SK-N-SH (cell line): ENCODE results near the gene IL21R. TPM values are rescaled to one million over a fixed set of nuclear protein-coding genes. Genes with fewer than 3 reads are reported as not detected.

Experiments used
- CTCF ChIA-PET: fragments of 300-600, 350-600 bp; formaldehyde crosslinking; extraction: SDS; loops from one replicate; lab custom pipeline; 2021; lab: Yijun Ruan, JAX
- POLR2A ChIA-PET: fragments of 350-600 bp; sonication (Branson Sonifier 250); formaldehyde crosslinking; extraction: SDS; loops from one replicate; lab custom pipeline; 2020; ENCODE audit warnings: antibody characterized with exemption, inconsistent platforms; lab: Yijun Ruan, JAX
- DNase-seq: peaks from one replicate; pipeline ENCODE4 v3.0.0; 2012
- H2AFZ ChIP-seq: fragments of 200-600 bp; sonication (generic); 2 replicates; pipeline ENCODE4 v1.8.1; 2016; ENCODE audit warnings: antibody characterized with exemption, mild to moderate bottlenecking, low read depth
- H3F3A ChIP-seq: fragments of 200-600 bp; sonication (generic); replicated peaks from 2 replicates; pipeline ENCODE3; 2016; ENCODE audit warnings: antibody characterized with exemption, mild to moderate bottlenecking; ENCODE audit not compliant: insufficient read depth
- H3K27ac ChIP-seq, 2 experiments: fragments of 200-500 bp in 1 of 2; fragments of 200-600 bp in 1 of 2; sonication (Bioruptor generic) in 1 of 2; sonication (generic), shearing (Covaris generic) in 1 of 2; 2 replicates each; pipeline versions ENCODE4 v1.5.1 to v1.6.1; 2014 to 2016; ENCODE audit warnings: low read depth in 2 of 2, inconsistent platforms in 1 of 2, low read length in 1 of 2, mild to moderate bottlenecking in 1 of 2, mixed read lengths in 1 of 2
- H3K27me3 ChIP-seq: fragments of 200-600 bp; sonication (generic), shearing (Covaris generic); 2 replicates; pipeline ENCODE4 v1.6.1; 2016; ENCODE audit warnings: mixed run types; ENCODE audit not compliant: insufficient read depth
- H3K36me3 ChIP-seq, 2 experiments: fragments of 200-500 bp in 1 of 2; fragments of 200-600 bp in 1 of 2; sonication (Bioruptor generic) in 1 of 2; sonication (generic) in 1 of 2; replicated peaks in 1 of 2; 2 replicates each; pipeline versions ENCODE3 to v1.5.1; 2014 to 2016; ENCODE audit warnings: low read length in 1 of 2, mild to moderate bottlenecking in 1 of 2; ENCODE audit not compliant: insufficient read depth in 2 of 2, control insufficient read depth in 1 of 2
- H3K4me1 ChIP-seq, 2 experiments: fragments of 200-500 bp in 1 of 2; fragments of 200-600 bp in 1 of 2; sonication (Bioruptor generic) in 1 of 2; sonication (generic), shearing (Covaris generic) in 1 of 2; 2 replicates each; pipeline versions ENCODE4 v1.5.1 to v1.6.1; 2014 to 2016; ENCODE audit warnings: low read depth in 1 of 2, low read length in 1 of 2, mixed run types in 1 of 2; ENCODE audit not compliant: insufficient read depth in 2 of 2, control insufficient read depth in 1 of 2
- H3K4me2 ChIP-seq: fragments of 200-600 bp; sonication (generic), shearing (Covaris generic); 2 replicates; pipeline ENCODE4 v1.6.1; 2017; ENCODE audit warnings: mixed run types
- H3K4me3 ChIP-seq, 2 experiments: fragments of 200-500 bp in 1 of 2; fragments of 200-600 bp in 1 of 2; sonication (Bioruptor generic) in 1 of 2; sonication (generic), shearing (Covaris generic) in 1 of 2; 2 replicates each; pipeline versions ENCODE4 v1.5.1 to v1.8.1; 2014 to 2016; ENCODE audit warnings: low read depth in 2 of 2, inconsistent platforms in 1 of 2, low read length in 1 of 2, mild to moderate bottlenecking in 1 of 2, mixed read lengths in 1 of 2, moderate library complexity in 1 of 2
- H3K79me2 ChIP-seq: fragments of 200-600 bp; sonication (generic); 2 replicates; pipeline ENCODE4 v1.8.1; 2017; ENCODE audit warnings: mild to moderate bottlenecking; ENCODE audit not compliant: insufficient read depth
- H3K9ac ChIP-seq: fragments of 200-600 bp; sonication (generic); 2 replicates; pipeline ENCODE4 v1.6.1; 2017; ENCODE audit warnings: mixed run types
- H3K9me2 ChIP-seq: fragments of 200-600 bp; sonication (generic); 2 replicates; pipeline ENCODE4 v1.6.1; 2017; ENCODE audit warnings: mixed run types
- H3K9me3 ChIP-seq: fragments of 200-600 bp; sonication (generic); 2 replicates; pipeline ENCODE4 v1.6.1; 2017; ENCODE audit warnings: mixed run types, mild to moderate bottlenecking, moderate library complexity
- H4K20me1 ChIP-seq: fragments of 200-600 bp; sonication (generic); 2 replicates; pipeline ENCODE4 v1.6.1; 2017; ENCODE audit warnings: mild to moderate bottlenecking, mixed run types; ENCODE audit not compliant: insufficient read depth
- EP300 ChIP-seq, 2 experiments: IDR thresholded peaks; 2 replicates each; pipeline versions ENCODE4 v1.4.0 to v1.6.1; 2012; ENCODE audit warnings: borderline replicate concordance in 1 of 2, low read depth in 1 of 2, low read length in 1 of 2
- JUND ChIP-seq: IDR thresholded peaks from 2 replicates; pipeline ENCODE4 v1.4.0; 2012
- NFIC ChIP-seq: IDR thresholded peaks from 2 replicates; pipeline ENCODE4 v1.4.0; 2012; ENCODE audit warnings: borderline replicate concordance
- WGBS: methylation state at CpG from one replicate; pipeline ENCODE4 v1.1.6; 2017; ENCODE audit warnings: low lambda C conversion rate; 5-methylcytosine and 5-hydroxymethylcytosine counted together
- polyA plus RNA-seq, 3 experiments: library from polyadenylated mRNA; depleted of rRNA; stranded (reverse); fragments of >200 nt; gene quantifications; 2 replicates each; pipeline ENCODE4 v1.2.3, GENCODE V29; 2012
- TF ChIP-seq, protein P1 (sequence below): IDR thresholded peaks from 2 replicates; pipeline ENCODE4; 2012
- TF ChIP-seq, protein P2 (sequence below): IDR thresholded peaks from 2 replicates; pipeline ENCODE4 v1.4.0; 2012; ENCODE audit warnings: low read depth, borderline replicate concordance
- TF ChIP-seq, protein P3 (sequence below): IDR thresholded peaks from 2 replicates; pipeline ENCODE4 v1.4.0; 2012; ENCODE audit warnings: low read depth, borderline replicate concordance

The IL21R gene
- 0.13 TPM in 2 replicates for polyA plus RNA-seq (2012; rRNA removed)
- polyA plus RNA-seq (2012; cell fraction: cytosol; rRNA removed) = 0.05 and 0.06 TPM in 2 replicates
- 0.02 and 0.12 TPM in 2 replicates for polyA plus RNA-seq (2012; cell fraction: nucleus; rRNA removed)

DNA sequence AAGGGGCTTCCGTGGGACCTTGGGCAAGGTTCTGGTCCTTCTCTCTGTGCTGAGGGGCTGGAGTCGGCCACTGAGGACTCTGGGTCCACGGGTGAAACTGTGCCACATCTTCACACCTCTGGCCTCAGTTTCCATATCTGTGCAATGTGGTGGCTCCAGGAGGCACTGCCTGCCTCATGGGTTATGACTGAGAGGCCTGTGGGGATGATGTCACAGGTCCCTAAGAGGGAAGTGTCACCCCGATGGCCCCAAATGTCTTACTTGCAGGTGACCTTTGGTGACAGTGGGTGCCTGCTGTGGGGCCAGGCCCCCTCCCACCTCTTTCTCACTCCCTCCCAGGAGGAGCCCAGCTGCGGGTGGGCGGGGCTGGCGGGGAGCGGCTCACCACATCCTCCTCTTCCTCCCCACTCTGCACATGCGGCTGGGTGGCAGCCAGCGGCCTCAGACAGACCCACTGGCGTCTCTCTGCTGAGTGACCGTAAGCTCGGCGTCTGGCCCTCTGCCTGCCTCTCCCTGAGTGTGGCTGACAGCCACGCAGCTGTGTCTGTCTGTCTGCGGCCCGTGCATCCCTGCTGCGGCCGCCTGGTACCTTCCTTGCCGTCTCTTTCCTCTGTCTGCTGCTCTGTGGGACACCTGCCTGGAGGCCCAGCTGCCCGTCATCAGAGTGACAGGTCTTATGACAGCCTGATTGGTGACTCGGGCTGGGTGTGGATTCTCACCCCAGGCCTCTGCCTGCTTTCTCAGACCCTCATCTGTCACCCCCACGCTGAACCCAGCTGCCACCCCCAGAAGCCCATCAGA lies at the start of gene IL21R:
Gene IL21R (plus strand): TSS at position 407 of the 801 bp plus-strand sequence. CDS start 27,898 bp downstream, outside the sequence.
- Histone ChIP-seq H3K27ac (peak within 1 kb of the TSS in 1 of 2 experiments; percentile 58; a peak in 2 of 4 replicates), H3K79me2 (no peaks in the 10 kb centered on the region), H3F3A (peaks cover 14% of the 10 kb centered on the region), H3K9ac (peak within 1 kb of the TSS; percentile 26; the same call in 1 of the 2 replicates), H3K9me3 (no peaks in the 10 kb centered on the region), H3K4me3 (no peak within 1 kb of the TSS), H4K20me1 (no peaks in the 10 kb centered on the region), H3K36me3 (no peaks in the 10 kb centered on the region), H3K4me1 (peaks cover 0 to 18% of the 10 kb centered on the region in 2 experiments; a peak in 2 of 4 replicates), H2AFZ (0 out of 2 replicates have a peak within 1 kb of the TSS, but pooled peaks have one; percentile 35), H3K9me2 (no peaks in the 10 kb centered on the region), H3K27me3 (no peaks in the 10 kb centered on the region), H3K4me2 (peak within 1 kb of the TSS; percentile 67; the same call in 1 of the 2 replicates)
- TF ChIP-seq NFIC (no peak), EP300 (IDR thresholded peaks at IDR 0.05; ENCODE audit: borderline replicate concordance in 1 of 2, low read depth in 1 of 2, low read length in 1 of 2) (peak in 1 of 2 experiments; percentile 9; a peak in 1 of 4 replicates)
- TF ChIP-seq, protein P1, sequence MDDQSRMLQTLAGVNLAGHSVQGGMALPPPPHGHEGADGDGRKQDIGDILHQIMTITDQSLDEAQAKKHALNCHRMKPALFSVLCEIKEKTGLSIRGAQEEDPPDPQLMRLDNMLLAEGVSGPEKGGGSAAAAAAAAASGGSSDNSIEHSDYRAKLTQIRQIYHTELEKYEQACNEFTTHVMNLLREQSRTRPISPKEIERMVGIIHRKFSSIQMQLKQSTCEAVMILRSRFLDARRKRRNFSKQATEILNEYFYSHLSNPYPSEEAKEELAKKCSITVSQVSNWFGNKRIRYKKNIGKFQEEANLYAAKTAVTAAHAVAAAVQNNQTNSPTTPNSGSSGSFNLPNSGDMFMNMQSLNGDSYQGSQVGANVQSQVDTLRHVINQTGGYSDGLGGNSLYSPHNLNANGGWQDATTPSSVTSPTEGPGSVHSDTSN = peak; percentile 47; the same call in 1 of the 2 replicates
- DNase-seq = peak; percentile 38
- POLR2A ChIA-PET = no interaction called here
- CTCF ChIA-PET = interaction anchor here (0.6 to 2.3 kb wide), 3 partner anchors 8 to 168 kb away, joined by 3 to 6 read pairs (median 4); no protein-coding TSS in a partner anchor
- WGBS = 30% methylated on average over 8 of the region's 23 CpGs

DNA sequence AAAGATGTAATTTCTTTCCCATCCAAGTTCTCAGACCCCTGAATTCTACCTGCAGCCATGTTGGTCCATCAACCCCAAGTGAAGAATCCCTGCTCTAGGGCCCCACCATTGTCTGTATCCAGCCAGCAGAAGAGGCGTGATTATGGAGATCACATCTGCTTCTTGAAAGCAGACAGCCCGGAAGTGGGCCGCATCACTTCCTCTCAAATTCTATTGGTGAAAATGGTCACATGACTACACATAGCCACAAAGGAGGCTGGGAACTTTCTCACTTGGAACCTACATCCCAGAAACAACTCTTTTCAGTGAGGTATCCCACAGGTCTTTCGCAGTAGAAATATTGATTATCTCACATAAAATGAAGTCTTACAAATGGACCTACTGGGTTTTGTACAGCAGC lies 48.1 kb upstream of the IL21R start:
- ChIA-PET CTCF (interaction anchor here (1.0 kb wide), 1 partner anchor 14 kb away, joined by 3 read pairs; no protein-coding TSS in a partner anchor), POLR2A (no interaction called here)
- no peak for DNase-seq
- H3K27ac ChIP-seq = no peak overlapping the region
- no peak overlapping the region for H3K9ac ChIP-seq
- no peaks in the 10 kb centered on the region for H3F3A ChIP-seq
- no peaks in the 10 kb centered on the region for H3K9me2 ChIP-seq
- H3K4me3 ChIP-seq = no peak overlapping the region
- H3K36me3 ChIP-seq = peaks cover 3 to 28% of the 10 kb centered on the region in 2 experiments
- 0 out of 2 replicates have a peak, but pooled peaks cover 3% of the 10 kb centered on the region for H3K79me2 ChIP-seq
- H3K4me2 ChIP-seq = no peak overlapping the region
- H2AFZ ChIP-seq = no peak overlapping the region
- TF ChIP-seq, protein P2, sequence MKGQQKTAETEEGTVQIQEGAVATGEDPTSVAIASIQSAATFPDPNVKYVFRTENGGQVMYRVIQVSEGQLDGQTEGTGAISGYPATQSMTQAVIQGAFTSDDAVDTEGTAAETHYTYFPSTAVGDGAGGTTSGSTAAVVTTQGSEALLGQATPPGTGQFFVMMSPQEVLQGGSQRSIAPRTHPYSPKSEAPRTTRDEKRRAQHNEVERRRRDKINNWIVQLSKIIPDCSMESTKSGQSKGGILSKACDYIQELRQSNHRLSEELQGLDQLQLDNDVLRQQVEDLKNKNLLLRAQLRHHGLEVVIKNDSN = peak; percentile 47; the same call in 1 of the 2 replicates
- no peak for TF ChIP-seq JUND
- TF ChIP-seq, protein P3, sequence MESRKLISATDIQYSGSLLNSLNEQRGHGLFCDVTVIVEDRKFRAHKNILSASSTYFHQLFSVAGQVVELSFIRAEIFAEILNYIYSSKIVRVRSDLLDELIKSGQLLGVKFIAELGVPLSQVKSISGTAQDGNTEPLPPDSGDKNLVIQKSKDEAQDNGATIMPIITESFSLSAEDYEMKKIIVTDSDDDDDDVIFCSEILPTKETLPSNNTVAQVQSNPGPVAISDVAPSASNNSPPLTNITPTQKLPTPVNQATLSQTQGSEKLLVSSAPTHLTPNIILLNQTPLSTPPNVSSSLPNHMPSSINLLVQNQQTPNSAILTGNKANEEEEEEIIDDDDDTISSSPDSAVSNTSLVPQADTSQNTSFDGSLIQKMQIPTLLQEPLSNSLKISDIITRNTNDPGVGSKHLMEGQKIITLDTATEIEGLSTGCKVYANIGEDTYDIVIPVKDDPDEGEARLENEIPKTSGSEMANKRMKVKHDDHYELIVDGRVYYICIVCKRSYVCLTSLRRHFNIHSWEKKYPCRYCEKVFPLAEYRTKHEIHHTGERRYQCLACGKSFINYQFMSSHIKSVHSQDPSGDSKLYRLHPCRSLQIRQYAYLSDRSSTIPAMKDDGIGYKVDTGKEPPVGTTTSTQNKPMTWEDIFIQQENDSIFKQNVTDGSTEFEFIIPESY = no peak
- no peaks in the 10 kb centered on the region for H3K4me1 ChIP-seq
- 98% methylated on average over 3 of the region's 4 CpGs for WGBS
- no peaks in the 10 kb centered on the region for H3K9me3 ChIP-seq
- H4K20me1 ChIP-seq = no peaks in the 10 kb centered on the region
- H3K27me3 ChIP-seq = no peaks in the 10 kb centered on the region
